ENCODE data around the gene RPL35A.

Gene RPL35A

GRCh38 chr3:197996855-197997254, 46.9 kb downstream of the RPL35A start:
- in situ Hi-C loops (cut with MboI; ENCODE audit: low sequenced_read_pairs), result no loop called here

- in situ Hi-C loops (cut with MboI; ENCODE audit: low sequenced_read_pairs), result no loop called here
Measured at GRCh38 chr3:197997936-197998335, 47.9 kb downstream of the RPL35A start.
